K562 (cell line): Measurements from ENCODE around the gene POMGNT1. TPM values are rescaled to one million over a fixed set of nuclear protein-coding genes. Genes with fewer than 3 reads are reported as not detected.

ENCODE experiments used
- ARID4B ChIP-seq: sonication (generic); formaldehyde crosslinking; IDR thresholded peaks from 2 replicates; pipeline ENCODE4 v1.8.0; 2022; ENCODE audit warnings: mild to moderate bottlenecking, missing genetic modification reagents
- DEAF1 ChIP-seq: fragments of 450-650 bp; formaldehyde crosslinking; IDR thresholded peaks from 2 replicates; pipeline ENCODE4 v1.4.0; 2020; ENCODE audit warnings: mild to moderate bottlenecking, moderate library complexity
- ILK ChIP-seq: fragments of 450-650 bp; IDR thresholded peaks from 2 replicates; pipeline ENCODE4 v1.6.1; 2016; ENCODE audit warnings: missing genetic modification characterization, low read depth, mild to moderate bottlenecking, missing compliant biosample characterization, moderate library complexity, borderline replicate concordance
- MNT ChIP-seq, 2 experiments: fragments of 450-650 bp; conservative IDR thresholded peaks; 2 replicates each; pipeline ENCODE4 v1.6.1; 2017; ENCODE audit warnings: mild to moderate bottlenecking in 2 of 2, moderate library complexity in 2 of 2
- NCOA1 ChIP-seq: fragments of 450-650 bp; IDR thresholded peaks from 2 replicates; pipeline ENCODE4 v1.6.1; 2016; ENCODE audit warnings: low read depth
- RBM14 ChIP-seq: fragments of 200-400 bp; formaldehyde crosslinking; IDR thresholded peaks from 2 replicates; pipeline ENCODE4 v1.6.1; 2018; ENCODE audit warnings: low read depth, mild to moderate bottlenecking, low read length, moderate library complexity, borderline replicate concordance; ENCODE audit not compliant: insufficient read depth
- SIX5 ChIP-seq, 2 experiments: IDR thresholded peaks; 2 replicates each; pipeline ENCODE4 v1.6.1; 2011; ENCODE audit warnings: low read length in 2 of 2, borderline replicate concordance in 1 of 2, low read depth in 1 of 2, mild to moderate bottlenecking in 1 of 2, moderate library complexity in 1 of 2; ENCODE audit not compliant: insufficient read depth in 1 of 2
- TAF15 ChIP-seq: fragments of 200-400 bp; formaldehyde crosslinking; IDR thresholded peaks from 2 replicates; pipeline ENCODE4 v1.6.1; 2017; ENCODE audit warnings: mild to moderate bottlenecking, low read depth, low read length, moderate library complexity
- TFAM ChIP-seq: fragments of 250-450 bp; sonication (Bioruptor Pico); conservative IDR thresholded peaks from 2 replicates; pipeline ENCODE4 v1.5.0; 2021; ENCODE audit warnings: mild to moderate bottlenecking, moderate library complexity
- TGIF2 ChIP-seq: sonication (generic); formaldehyde crosslinking; IDR thresholded peaks from 2 replicates; pipeline ENCODE4 v1.8.1; 2022; ENCODE audit warnings: mild to moderate bottlenecking, missing genetic modification reagents, moderate library complexity
- YBX1 ChIP-seq: fragments of 450-650 bp; IDR thresholded peaks from 2 replicates; pipeline ENCODE4 v1.7.1; 2016; ENCODE audit warnings: mild to moderate bottlenecking
- ZBTB9 ChIP-seq: fragments of 450-650 bp; formaldehyde crosslinking; IDR thresholded peaks from 2 replicates; pipeline ENCODE4 v1.4.0; 2020; ENCODE audit warnings: mild to moderate bottlenecking, moderate library complexity
- ZNF717 ChIP-seq: fragments of 250-450 bp; sonication (Bioruptor Pico); IDR thresholded peaks from 2 replicates; pipeline ENCODE4 v1.5.0; 2021
- ZZZ3 ChIP-seq: fragments of 450-650 bp; IDR thresholded peaks from 2 replicates; pipeline ENCODE4 v1.6.1; 2016; ENCODE audit warnings: antibody characterized with exemption, mild to moderate bottlenecking, moderate library complexity
- polyA plus RNA-seq, 8 experiments: library from polyadenylated mRNA; depleted of rRNA in 4 of 8; stranded (reverse) in 5 of 8; unstranded in 3 of 8; fragments of >200 nt; fragmentation: Nextera tagmentation in 2 of 8; fragmentation: Illumina TruSeq in 1 of 8; extraction: Ambion mirVana in 2 of 8; extraction: Trizol in 1 of 8; gene quantifications; 2 replicates each; pipeline versions ENCODE4 v1.2.1 to v1.2.3, GENCODE V29; 2011 to 2014; ENCODE audit warnings: inconsistent platforms in 1 of 8, missing spikeins in 1 of 8
- total RNA-seq, 7 experiments: library from RNA; depleted of rRNA in 6 of 7; stranded (reverse); fragments of >200 nt in 6 of 7; fragmentation: Illumina TruSeq in 2 of 7; extraction: Trizol in 2 of 7; gene quantifications; 2 replicates each; pipeline versions ENCODE4 v1.2.1 to v1.2.3, GENCODE V29; 2011 to 2021; ENCODE audit warnings: low replicate concordance in 1 of 7
- TF ChIP-seq, protein P1 (sequence below): fragments of 450-650 bp; IDR thresholded peaks from 2 replicates; pipeline ENCODE4 v1.6.1; 2016

POMGNT1 gene
- total and polyA plus RNA-seq, 9 of the 15 experiments (the other 6 are each of a cell fraction or from before 2014, with no cell fraction given) = 14.1 to 58.9 (median 37.8) TPM

DNA sequence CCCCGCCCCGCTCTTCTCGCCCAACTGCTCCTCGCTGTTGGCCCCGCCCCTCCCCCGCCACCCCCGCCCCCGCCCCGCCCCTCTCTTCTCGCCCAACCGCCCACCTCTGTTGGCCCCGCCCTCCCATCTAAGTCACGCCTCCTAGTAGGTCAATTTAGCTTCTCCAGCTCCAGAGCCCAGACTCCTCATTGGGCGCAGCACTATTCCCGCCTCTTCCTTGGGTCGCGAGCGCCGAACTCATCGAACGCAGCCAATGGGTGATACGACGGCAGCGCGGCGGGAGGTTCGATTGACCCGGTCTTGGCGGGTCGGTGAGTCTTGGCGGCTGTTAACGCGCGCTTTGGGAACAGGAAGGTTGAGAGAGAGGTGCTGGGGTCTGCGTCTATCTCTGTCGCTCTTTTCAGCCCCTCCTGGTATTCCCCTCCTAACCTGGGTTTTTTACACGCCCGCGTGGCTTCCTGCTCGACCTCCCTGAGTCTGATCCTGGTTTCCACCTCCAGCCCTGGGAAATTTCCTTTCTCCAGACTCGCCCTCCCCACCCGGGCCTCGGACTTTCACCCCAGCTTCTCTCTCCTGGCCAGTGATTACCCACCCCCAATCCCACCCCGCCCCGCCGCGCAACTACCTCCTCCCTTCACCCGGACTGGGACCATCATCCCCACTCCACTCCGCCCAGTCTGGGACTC is 49.3 kb upstream of the POMGNT1 start, which contains the start of gene RAD54L (continued):
- TF ChIP-seq NCOA1 = no peak
- no peak for TF ChIP-seq YBX1
- TF ChIP-seq, protein P1, sequence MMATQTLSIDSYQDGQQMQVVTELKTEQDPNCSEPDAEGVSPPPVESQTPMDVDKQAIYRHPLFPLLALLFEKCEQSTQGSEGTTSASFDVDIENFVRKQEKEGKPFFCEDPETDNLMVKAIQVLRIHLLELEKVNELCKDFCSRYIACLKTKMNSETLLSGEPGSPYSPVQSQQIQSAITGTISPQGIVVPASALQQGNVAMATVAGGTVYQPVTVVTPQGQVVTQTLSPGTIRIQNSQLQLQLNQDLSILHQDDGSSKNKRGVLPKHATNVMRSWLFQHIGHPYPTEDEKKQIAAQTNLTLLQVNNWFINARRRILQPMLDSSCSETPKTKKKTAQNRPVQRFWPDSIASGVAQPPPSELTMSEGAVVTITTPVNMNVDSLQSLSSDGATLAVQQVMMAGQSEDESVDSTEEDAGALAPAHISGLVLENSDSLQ = peak; percentile 52; the same call in 1 of the 2 replicates
- TF ChIP-seq SIX5 (IDR thresholded peaks at IDR 0.05; ENCODE audit: borderline replicate concordance in 1 of 2, insufficient read depth in 1 of 2, low read depth in 1 of 2, low read length in 2 of 2) = peak in 1 of 2 experiments; percentile 24; a peak in 1 of 4 replicates
- no peak for TF ChIP-seq TAF15
- TF ChIP-seq TFAM (CRISPR knock-in tag) = no peak
- TF ChIP-seq ZZZ3 = no peak
- no peak for TF ChIP-seq DEAF1
- no peak for TF ChIP-seq ILK (tag)
- TF ChIP-seq ARID4B (CRISPR knock-in tag) = peak; percentile 93
- TF ChIP-seq ZNF717 (CRISPR knock-in tag) = no peak
- TF ChIP-seq ZBTB9 (CRISPR knock-in tag) = peak; percentile 67; the same call in 1 of the 2 replicates
- no peak for TF ChIP-seq TGIF2 (CRISPR knock-in tag)
- TF ChIP-seq RBM14 = no peak
- peak; percentile 81 to 91 for TF ChIP-seq MNT (conservative IDR thresholded peaks at IDR 0.05)
